Fibroblast of lung (primary cell): ENCODE results near the gene ZNF511.

Experiments used
- EZH2 ChIP-seq: IDR thresholded peaks from 2 replicates; pipeline ENCODE4 v1.5.1; 2012; ENCODE audit warnings: low read length, control low read depth, mild to moderate bottlenecking; ENCODE audit errors: missing control alignments
- TF ChIP-seq, protein P1 (sequence below), 2 donors: IDR thresholded peaks in 1 of 2; conservative IDR thresholded peaks in 1 of 2; 1 replicate in 1 of 2; 2 replicates in 1 of 2; pipeline ENCODE4 v1.5.1; 2011 to 2012; ENCODE audit warnings: low read length in 2 of 2, control low read depth in 1 of 2, inconsistent platforms in 1 of 2, low read depth in 1 of 2, mild to moderate bottlenecking in 1 of 2

DNA sequence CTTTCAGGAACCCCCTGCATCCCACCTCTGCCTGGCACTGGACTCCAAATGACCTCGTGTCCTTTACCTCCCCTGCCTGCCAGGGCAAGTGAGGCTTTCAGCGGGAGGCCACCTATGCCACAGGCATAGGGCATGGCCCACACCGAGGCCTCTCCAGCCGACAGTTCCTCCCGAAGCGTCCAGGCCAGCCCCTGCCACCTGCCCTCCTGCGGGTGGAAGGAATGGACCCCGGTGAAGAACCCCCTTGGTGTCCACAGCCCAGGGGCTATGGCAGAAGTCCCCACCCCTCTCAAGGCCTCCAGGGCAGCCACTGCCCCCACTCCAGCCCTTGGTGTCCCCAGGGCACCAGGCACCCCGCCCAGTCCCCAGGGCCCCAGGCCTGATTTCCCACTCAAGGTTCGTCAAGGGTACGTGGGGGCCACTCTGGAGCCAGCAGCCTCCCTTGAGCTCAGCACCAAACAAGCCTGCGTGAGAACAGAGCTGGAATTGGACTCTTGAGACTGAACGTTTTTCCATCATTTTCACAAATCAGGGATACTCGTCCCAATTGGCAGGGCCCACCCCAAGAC, 46.0 kb downstream of the ZNF511 start:
- TF ChIP-seq, protein P1, sequence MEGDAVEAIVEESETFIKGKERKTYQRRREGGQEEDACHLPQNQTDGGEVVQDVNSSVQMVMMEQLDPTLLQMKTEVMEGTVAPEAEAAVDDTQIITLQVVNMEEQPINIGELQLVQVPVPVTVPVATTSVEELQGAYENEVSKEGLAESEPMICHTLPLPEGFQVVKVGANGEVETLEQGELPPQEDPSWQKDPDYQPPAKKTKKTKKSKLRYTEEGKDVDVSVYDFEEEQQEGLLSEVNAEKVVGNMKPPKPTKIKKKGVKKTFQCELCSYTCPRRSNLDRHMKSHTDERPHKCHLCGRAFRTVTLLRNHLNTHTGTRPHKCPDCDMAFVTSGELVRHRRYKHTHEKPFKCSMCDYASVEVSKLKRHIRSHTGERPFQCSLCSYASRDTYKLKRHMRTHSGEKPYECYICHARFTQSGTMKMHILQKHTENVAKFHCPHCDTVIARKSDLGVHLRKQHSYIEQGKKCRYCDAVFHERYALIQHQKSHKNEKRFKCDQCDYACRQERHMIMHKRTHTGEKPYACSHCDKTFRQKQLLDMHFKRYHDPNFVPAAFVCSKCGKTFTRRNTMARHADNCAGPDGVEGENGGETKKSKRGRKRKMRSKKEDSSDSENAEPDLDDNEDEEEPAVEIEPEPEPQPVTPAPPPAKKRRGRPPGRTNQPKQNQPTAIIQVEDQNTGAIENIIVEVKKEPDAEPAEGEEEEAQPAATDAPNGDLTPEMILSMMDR (conservative IDR thresholded peaks at IDR 0.05 in 1 of 2, IDR thresholded peaks at IDR 0.05 in 1 of 2; ENCODE audit: low read depth in 1 of 2, low read length in 2 of 2): no peak
- no peak for TF ChIP-seq EZH2
